ENCODE measurements around the gene HOXB2.

The HOXB2 gene

GRCh38 chr17:48586355-48587258, 41.7 kb upstream of the HOXB2 start:
- Histone ChIP-seq H3K36me3 (ENCODE audit: control insufficient read depth in 1 of 2, insufficient read depth in 2 of 2, low read length in 2 of 2) (no peaks in the 10 kb centered on the region), H3K23ac (ENCODE audit: low read length) (no peak overlapping the region), H2AK5ac (ENCODE audit: low read length) (peak overlapping the region; percentile 29), H2BK12ac (ENCODE audit: low read length) (peak overlapping the region; percentile 47), H3K27me3 (ENCODE audit: insufficient read depth, low read length) (peaks cover 3% of the 10 kb centered on the region), H3K4me3 (ENCODE audit: low read depth, low read length) (no peak overlapping the region), H3K4me1 (ENCODE audit: control insufficient read depth in 1 of 2, insufficient read depth in 2 of 2, low read length in 2 of 2) (peaks cover 33 to 42% of the 10 kb centered on the region in 2 experiments), H3K9me3 (ENCODE audit: insufficient read depth, low read depth, low read length) (no peaks in the 10 kb centered on the region), H3K27ac (ENCODE audit: low read depth, low read length) (no peak overlapping the region), H3K14ac (ENCODE audit: low read length) (no peak overlapping the region), H3K4ac (ENCODE audit: low read depth, low read length) (no peak overlapping the region), H4K12ac (ENCODE audit: low read depth, low read length) (no peak overlapping the region), H3K79me2 (ENCODE audit: control insufficient read depth, insufficient read depth, low read length, poor library complexity) (peaks cover 2% of the 10 kb centered on the region), H2AFZ (ENCODE audit: insufficient read depth, low read length, poor library complexity) (peak overlapping the region; percentile 35), H4K8ac (ENCODE audit: low read depth, low read length) (peak overlapping the region; percentile 32), H2BK5ac (ENCODE audit: low read depth, low read length, poor library complexity) (no peak overlapping the region), H3K18ac (ENCODE audit: low read length) (peak overlapping the region; percentile 15), H2BK120ac (ENCODE audit: insufficient read depth, low read length, poor library complexity) (peak overlapping the region; percentile 24), H3K4me2 (ENCODE audit: low read length) (peak overlapping the region; percentile 64), H3K9ac (ENCODE audit: low read length) (no peak overlapping the region), H4K91ac (ENCODE audit: low read depth, low read length) (peak overlapping the region; percentile 49), H3K79me1 (ENCODE audit: low read length) (peaks cover 11% of the 10 kb centered on the region)
- no CpG with 5 or more reads among the region's 34 CpGs for WGBS (ENCODE audit: extremely low coverage, insufficient coverage, insufficient read length)
- DNase-seq = no peak

- Histone ChIP-seq H4K91ac (ENCODE audit: low read depth, low read length) (no peak overlapping the region), H3K4me3 (ENCODE audit: low read depth, low read length) (no peak overlapping the region), H2AFZ (ENCODE audit: insufficient read depth, low read length, poor library complexity) (no peak overlapping the region), H2AK5ac (ENCODE audit: low read length) (no peak overlapping the region), H2BK120ac (ENCODE audit: insufficient read depth, low read length, poor library complexity) (no peak overlapping the region), H3K4me1 (ENCODE audit: control insufficient read depth in 1 of 2, insufficient read depth in 2 of 2, low read length in 2 of 2) (peaks cover 28 to 34% of the 10 kb centered on the region in 2 experiments), H3K36me3 (ENCODE audit: control insufficient read depth in 1 of 2, insufficient read depth in 2 of 2, low read length in 2 of 2) (no peaks in the 10 kb centered on the region), H3K18ac (ENCODE audit: low read length) (no peak overlapping the region), H3K14ac (ENCODE audit: low read length) (no peak overlapping the region), H3K9ac (ENCODE audit: low read length) (no peak overlapping the region), H3K79me2 (ENCODE audit: control insufficient read depth, insufficient read depth, low read length, poor library complexity) (peaks cover 2% of the 10 kb centered on the region), H3K27ac (ENCODE audit: low read depth, low read length) (no peak overlapping the region), H3K9me3 (ENCODE audit: insufficient read depth, low read depth, low read length) (no peaks in the 10 kb centered on the region), H3K4ac (ENCODE audit: low read depth, low read length) (no peak overlapping the region), H3K79me1 (ENCODE audit: low read length) (peaks cover 9% of the 10 kb centered on the region), H4K8ac (ENCODE audit: low read depth, low read length) (no peak overlapping the region), H4K12ac (ENCODE audit: low read depth, low read length) (no peak overlapping the region), H2BK5ac (ENCODE audit: low read depth, low read length, poor library complexity) (no peak overlapping the region), H2BK12ac (ENCODE audit: low read length) (no peak overlapping the region), H3K23ac (ENCODE audit: low read length) (no peak overlapping the region), H3K4me2 (ENCODE audit: low read length) (peak overlapping the region; percentile 16), H3K27me3 (ENCODE audit: insufficient read depth, low read length) (peaks cover 3% of the 10 kb centered on the region)
- DNase-seq = no peak
- no CpG with 5 or more reads among the region's 2 CpGs for WGBS (ENCODE audit: extremely low coverage, insufficient coverage, insufficient read length)
Observed at GRCh38 chr17:48584223-48584741, 39.4 kb upstream of the HOXB2 start.

DNA sequence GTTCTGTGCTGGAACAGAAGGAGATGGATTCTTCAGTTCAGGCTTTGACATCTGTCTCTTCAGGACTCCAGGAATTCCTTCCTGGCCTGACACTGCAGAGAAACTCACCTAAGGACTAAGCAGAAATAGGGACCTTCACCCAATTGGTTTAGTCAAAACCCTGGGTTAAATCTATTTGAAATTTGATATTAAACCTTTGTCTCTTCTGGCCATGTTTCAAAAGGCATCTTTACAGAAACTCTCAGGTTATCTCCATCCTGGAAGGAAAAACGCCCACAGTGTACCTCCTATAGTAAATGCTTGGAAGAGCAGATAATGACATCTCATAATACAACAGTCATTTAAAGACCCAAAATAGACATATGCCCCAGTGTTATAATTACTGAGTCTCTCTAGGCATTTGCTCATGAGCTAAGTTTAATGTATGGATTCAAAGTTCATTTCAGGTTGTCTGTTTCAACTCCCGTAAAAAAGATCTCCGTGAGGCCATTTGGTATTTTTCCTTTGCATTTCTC, 38.9 kb upstream of the HOXB2 start:
- no peaks in the 10 kb centered on the region for H3K36me3 ChIP-seq (ENCODE audit: control insufficient read depth in 1 of 2, insufficient read depth in 2 of 2, low read length in 2 of 2)
- no peak for DNase-seq

GRCh38 chr17:48582750-48583069, 37.8 kb upstream of the HOXB2 start:
- no peak for DNase-seq
- peak overlapping the region; percentile 57 for H3K4me2 ChIP-seq (ENCODE audit: low read length)
- no peak overlapping the region for H4K8ac ChIP-seq (ENCODE audit: low read depth, low read length)
- H3K79me1 ChIP-seq (ENCODE audit: low read length) = peaks cover 17% of the 10 kb centered on the region
- H3K9me3 ChIP-seq (ENCODE audit: insufficient read depth, low read depth, low read length) = no peaks in the 10 kb centered on the region
- H2AK5ac ChIP-seq (ENCODE audit: low read length) = no peak overlapping the region
- H3K9ac ChIP-seq (ENCODE audit: low read length) = no peak overlapping the region
- no peaks in the 10 kb centered on the region for H3K36me3 ChIP-seq (ENCODE audit: control insufficient read depth in 1 of 2, insufficient read depth in 2 of 2, low read length in 2 of 2)
- H3K23ac ChIP-seq (ENCODE audit: low read length) = no peak overlapping the region
- peaks cover 27 to 29% of the 10 kb centered on the region in 2 experiments for H3K4me1 ChIP-seq (ENCODE audit: control insufficient read depth in 1 of 2, insufficient read depth in 2 of 2, low read length in 2 of 2)
- no peak overlapping the region for H3K4me3 ChIP-seq (ENCODE audit: low read depth, low read length)
- WGBS (ENCODE audit: extremely low coverage, insufficient coverage, insufficient read length) = no CpG with 5 or more reads among the region's 7 CpGs
- H2BK12ac ChIP-seq (ENCODE audit: low read length) = no peak overlapping the region
- no peak overlapping the region for H4K91ac ChIP-seq (ENCODE audit: low read depth, low read length)
- no peak overlapping the region for H3K27ac ChIP-seq (ENCODE audit: low read depth, low read length)
- no peak overlapping the region for H4K12ac ChIP-seq (ENCODE audit: low read depth, low read length)
- H3K4ac ChIP-seq (ENCODE audit: low read depth, low read length) = peak overlapping the region; percentile 8
- H3K18ac ChIP-seq (ENCODE audit: low read length) = no peak overlapping the region
- peaks cover 3% of the 10 kb centered on the region for H3K27me3 ChIP-seq (ENCODE audit: insufficient read depth, low read length)
- H2AFZ ChIP-seq (ENCODE audit: insufficient read depth, low read length, poor library complexity) = no peak overlapping the region
- H3K79me2 ChIP-seq (ENCODE audit: control insufficient read depth, insufficient read depth, low read length, poor library complexity) = peaks cover 7% of the 10 kb centered on the region
- peak overlapping the region; percentile 17 for H3K14ac ChIP-seq (ENCODE audit: low read length)
- no peak overlapping the region for H2BK120ac ChIP-seq (ENCODE audit: insufficient read depth, low read length, poor library complexity)
- no peak overlapping the region for H2BK5ac ChIP-seq (ENCODE audit: low read depth, low read length, poor library complexity)

More for the DNA sequence above, 38.9 kb upstream of the HOXB2 start:
- no peak overlapping the region for H3K4me3 ChIP-seq (ENCODE audit: low read depth, low read length)
- H4K91ac ChIP-seq (ENCODE audit: low read depth, low read length) = no peak overlapping the region
- H2BK12ac ChIP-seq (ENCODE audit: low read length) = no peak overlapping the region
- H3K18ac ChIP-seq (ENCODE audit: low read length) = no peak overlapping the region
- no peak overlapping the region for H4K12ac ChIP-seq (ENCODE audit: low read depth, low read length)
- no peak overlapping the region for H3K14ac ChIP-seq (ENCODE audit: low read length)
- H3K4me1 ChIP-seq (ENCODE audit: control insufficient read depth in 1 of 2, insufficient read depth in 2 of 2, low read length in 2 of 2) = peaks cover 30 to 36% of the 10 kb centered on the region in 2 experiments
- no peaks in the 10 kb centered on the region for H3K9me3 ChIP-seq (ENCODE audit: insufficient read depth, low read depth, low read length)
- no peak overlapping the region for H3K27ac ChIP-seq (ENCODE audit: low read depth, low read length)
- H3K4ac ChIP-seq (ENCODE audit: low read depth, low read length) = no peak overlapping the region
- H2BK5ac ChIP-seq (ENCODE audit: low read depth, low read length, poor library complexity) = no peak overlapping the region
- H3K23ac ChIP-seq (ENCODE audit: low read length) = no peak overlapping the region
- peaks cover 2% of the 10 kb centered on the region for H3K79me2 ChIP-seq (ENCODE audit: control insufficient read depth, insufficient read depth, low read length, poor library complexity)
- no peak overlapping the region for H2AK5ac ChIP-seq (ENCODE audit: low read length)
- H3K79me1 ChIP-seq (ENCODE audit: low read length) = peaks cover 10% of the 10 kb centered on the region
- H3K4me2 ChIP-seq (ENCODE audit: low read length) = no peak overlapping the region
- no peak overlapping the region for H2AFZ ChIP-seq (ENCODE audit: insufficient read depth, low read length, poor library complexity)
- no peak overlapping the region for H4K8ac ChIP-seq (ENCODE audit: low read depth, low read length)
- peaks cover 3% of the 10 kb centered on the region for H3K27me3 ChIP-seq (ENCODE audit: insufficient read depth, low read length)
- H3K9ac ChIP-seq (ENCODE audit: low read length) = no peak overlapping the region
- no peak overlapping the region for H2BK120ac ChIP-seq (ENCODE audit: insufficient read depth, low read length, poor library complexity)
- no CpG with 5 or more reads among the region's 3 CpGs for WGBS (ENCODE audit: extremely low coverage, insufficient coverage, insufficient read length)

Data from trophoblast cell (in vitro differentiated cells and primary cell).